Uterus (tissue), 2 donors: ENCODE data around the gene COX6B1.

ENCODE experiments used
- POLR2A ChIP-seq, 2 donors: fragments of 450-650 bp; IDR thresholded peaks; one replicate each; pipeline ENCODE4 v1.6.1; 2016; ENCODE audit warnings: antibody characterized with exemption in 2 of 2, mild to moderate bottlenecking in 1 of 2, moderate library complexity in 1 of 2
- TF ChIP-seq, protein P1 (sequence below), 4 experiments: fragments of 200-600 bp in 2 of 4; fragments of 450-650 bp in 2 of 4; sonication (generic) in 2 of 4; IDR thresholded peaks; one replicate each; pipeline ENCODE4 v1.5.1; 2016 to 2019; ENCODE audit warnings: antibody characterized with exemption in 4 of 4, mild to moderate bottlenecking in 2 of 4, moderate library complexity in 1 of 4

DNA sequence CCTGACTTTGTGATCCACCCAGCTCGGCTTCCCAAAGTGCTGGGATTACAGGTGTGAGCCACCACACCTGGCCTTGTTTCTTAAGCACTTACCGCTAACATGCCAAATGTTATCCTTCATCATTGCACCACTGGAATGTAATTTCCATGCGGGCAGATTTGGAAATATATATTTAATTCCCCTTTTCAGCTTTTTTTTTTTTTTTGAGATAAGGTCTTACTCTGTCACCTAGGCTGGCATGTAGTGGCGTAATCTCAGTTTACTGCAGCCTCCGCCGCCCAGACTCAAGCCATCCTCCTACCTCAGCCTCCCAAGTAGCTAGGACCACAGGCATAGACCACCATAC lies 13.8 kb downstream of the COX6B1 start:
- TF ChIP-seq, protein P1, sequence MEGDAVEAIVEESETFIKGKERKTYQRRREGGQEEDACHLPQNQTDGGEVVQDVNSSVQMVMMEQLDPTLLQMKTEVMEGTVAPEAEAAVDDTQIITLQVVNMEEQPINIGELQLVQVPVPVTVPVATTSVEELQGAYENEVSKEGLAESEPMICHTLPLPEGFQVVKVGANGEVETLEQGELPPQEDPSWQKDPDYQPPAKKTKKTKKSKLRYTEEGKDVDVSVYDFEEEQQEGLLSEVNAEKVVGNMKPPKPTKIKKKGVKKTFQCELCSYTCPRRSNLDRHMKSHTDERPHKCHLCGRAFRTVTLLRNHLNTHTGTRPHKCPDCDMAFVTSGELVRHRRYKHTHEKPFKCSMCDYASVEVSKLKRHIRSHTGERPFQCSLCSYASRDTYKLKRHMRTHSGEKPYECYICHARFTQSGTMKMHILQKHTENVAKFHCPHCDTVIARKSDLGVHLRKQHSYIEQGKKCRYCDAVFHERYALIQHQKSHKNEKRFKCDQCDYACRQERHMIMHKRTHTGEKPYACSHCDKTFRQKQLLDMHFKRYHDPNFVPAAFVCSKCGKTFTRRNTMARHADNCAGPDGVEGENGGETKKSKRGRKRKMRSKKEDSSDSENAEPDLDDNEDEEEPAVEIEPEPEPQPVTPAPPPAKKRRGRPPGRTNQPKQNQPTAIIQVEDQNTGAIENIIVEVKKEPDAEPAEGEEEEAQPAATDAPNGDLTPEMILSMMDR (IDR thresholded peaks at IDR 0.05), result no peak
- no peak for TF ChIP-seq POLR2A (IDR thresholded peaks at IDR 0.05)
